HEK293T (cell line): ENCODE measurements around the gene TBX1.

Experiments used
- CTCF ChIA-PET: fragments of 350-600 bp; formaldehyde crosslinking; extraction: SDS; loops from one replicate; lab custom pipeline; 2021; ENCODE audit warnings: antibody characterized with exemption, inconsistent platforms; lab: Yijun Ruan, JAX
- POLR2A ChIA-PET: fragments of 350-600 bp; formaldehyde crosslinking; extraction: SDS; loops from one replicate; lab custom pipeline; 2020; ENCODE audit warnings: antibody characterized with exemption, inconsistent platforms; lab: Yijun Ruan, JAX
- DNase-seq: peaks from one replicate; pipeline ENCODE4 v3.0.0; 2012; ENCODE audit warnings: mixed read lengths; ENCODE audit errors: extremely low spot score
- ARNT ChIP-seq: fragments of 450-650 bp; IDR thresholded peaks from 2 replicates; pipeline ENCODE4 v1.6.1; 2017; ENCODE audit warnings: mild to moderate bottlenecking
- BHLHE40 ChIP-seq: fragments of 450-650 bp; IDR thresholded peaks from 2 replicates; pipeline ENCODE4 v1.6.1; 2016; ENCODE audit warnings: mild to moderate bottlenecking, moderate library complexity, borderline replicate concordance
- CTBP1 ChIP-seq: fragments of 450-650 bp; IDR thresholded peaks from 2 replicates; pipeline ENCODE4 v1.6.1; 2016; ENCODE audit warnings: borderline replicate concordance
- ELF4 ChIP-seq: fragments of 450-650 bp; IDR thresholded peaks from 2 replicates; pipeline ENCODE4 v1.6.1; 2017; ENCODE audit warnings: antibody characterized with exemption
- FOXA1 ChIP-seq: fragments of 450-650 bp; IDR thresholded peaks from 2 replicates; pipeline ENCODE4 v1.6.1; 2016; ENCODE audit warnings: mild to moderate bottlenecking
- FOXK2 ChIP-seq: fragments of 450-650 bp; IDR thresholded peaks from 2 replicates; pipeline ENCODE4 v1.6.1; 2016; ENCODE audit warnings: mild to moderate bottlenecking
- FOXM1 ChIP-seq: fragments of 450-650 bp; IDR thresholded peaks from 2 replicates; pipeline ENCODE4 v1.6.1; 2017; ENCODE audit warnings: mild to moderate bottlenecking, borderline replicate concordance
- HDGF ChIP-seq: fragments of 450-650 bp; IDR thresholded peaks from 2 replicates; pipeline ENCODE4 v1.6.1; 2017; ENCODE audit warnings: antibody characterized with exemption, borderline replicate concordance
- L3MBTL2 ChIP-seq: fragments of 450-650 bp; conservative IDR thresholded peaks from 2 replicates; pipeline ENCODE4 v1.6.1; 2016; ENCODE audit warnings: mild to moderate bottlenecking
- LEF1 ChIP-seq: fragments of 450-650 bp; IDR thresholded peaks from 2 replicates; pipeline ENCODE4 v1.6.1; 2017; ENCODE audit warnings: mild to moderate bottlenecking, borderline replicate concordance
- NFRKB ChIP-seq: fragments of 450-650 bp; IDR thresholded peaks from 2 replicates; pipeline ENCODE4 v1.6.1; 2016; ENCODE audit warnings: mild to moderate bottlenecking, moderate library complexity
- SP1 ChIP-seq: fragments of 450-650 bp; IDR thresholded peaks from 2 replicates; pipeline ENCODE4 v1.6.1; 2017
- SUZ12 ChIP-seq: fragments of 450-650 bp; IDR thresholded peaks from 2 replicates; pipeline ENCODE4 v1.6.1; 2016; ENCODE audit warnings: mild to moderate bottlenecking
- TARDBP ChIP-seq: fragments of 450-650 bp; IDR thresholded peaks from 2 replicates; pipeline ENCODE4 v1.6.1; 2016
- ZNF384 ChIP-seq: fragments of 450-650 bp; IDR thresholded peaks from 2 replicates; pipeline ENCODE4 v1.6.1; 2016
- TF ChIP-seq, protein P1 (sequence below): fragments of 450-650 bp; IDR thresholded peaks from 2 replicates; pipeline ENCODE4 v1.6.1; 2016

Gene TBX1

DNA sequence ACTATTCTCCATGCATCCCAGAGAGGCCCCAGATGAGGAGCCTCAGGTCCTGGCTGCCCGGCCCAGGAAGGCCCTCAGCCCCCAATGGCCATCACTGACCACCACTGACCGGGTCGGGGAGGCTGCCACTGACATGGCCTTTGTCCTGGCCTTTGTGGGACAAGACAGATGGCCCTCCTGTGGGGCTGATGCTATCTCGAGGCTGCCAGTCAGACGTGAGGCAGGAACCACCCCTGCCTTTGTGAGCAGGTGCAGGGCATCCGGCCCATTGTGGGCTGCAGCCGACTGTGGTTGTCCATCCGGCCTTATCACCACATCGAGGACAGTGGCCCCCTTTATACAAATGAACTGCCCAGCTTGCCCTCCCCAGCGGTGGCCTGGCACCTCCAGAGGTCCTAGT lies 31.7 kb upstream of the TBX1 start:
- no peak for DNase-seq
- POLR2A ChIA-PET: no interaction called here
- no peak for TF ChIP-seq NFRKB
- no peak for TF ChIP-seq L3MBTL2
- TF ChIP-seq LEF1: no peak
- TF ChIP-seq FOXK2: no peak
- no peak for TF ChIP-seq ZNF384
- TF ChIP-seq HDGF: no peak
- TF ChIP-seq TARDBP: no peak
- no peak for TF ChIP-seq FOXA1
- TF ChIP-seq SP1: no peak
- TF ChIP-seq CTBP1: no peak
- CTCF ChIA-PET: no interaction called here

DNA sequence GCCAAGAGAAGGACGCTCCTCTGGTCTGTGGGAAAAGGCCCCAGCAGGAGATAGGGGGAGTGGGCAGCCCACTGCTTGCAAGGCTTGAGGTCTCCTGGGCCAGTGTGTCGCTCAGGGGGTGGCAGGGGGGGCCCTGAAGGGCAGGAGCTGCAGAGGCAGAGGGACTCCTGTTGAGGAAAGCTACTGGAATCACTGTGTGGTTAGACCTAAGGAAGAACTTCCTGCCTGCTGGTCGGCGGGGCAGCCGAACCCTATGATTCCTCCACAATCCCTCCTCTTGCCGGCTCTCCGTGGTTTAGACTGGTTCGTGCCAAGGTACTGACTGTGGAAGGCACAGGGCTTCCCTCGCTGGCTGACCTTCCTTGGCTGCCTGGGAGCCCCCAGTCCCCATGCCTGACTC lies 31.1 kb upstream of the TBX1 start:
- ChIA-PET CTCF (interaction anchor here (1.0 to 2.6 kb wide), 5 partner anchors 18 to 283 kb away, joined by 3 to 37 read pairs (median 5); no protein-coding TSS in a partner anchor), POLR2A (interaction anchor here (1.7 kb wide), 1 partner anchor 213 kb away, joined by 5 read pairs; the partner anchor contains the start of genes COMT and TXNRD2)
- TF ChIP-seq FOXM1 (no peak), SUZ12 (no peak)
- no peak for DNase-seq

DNA sequence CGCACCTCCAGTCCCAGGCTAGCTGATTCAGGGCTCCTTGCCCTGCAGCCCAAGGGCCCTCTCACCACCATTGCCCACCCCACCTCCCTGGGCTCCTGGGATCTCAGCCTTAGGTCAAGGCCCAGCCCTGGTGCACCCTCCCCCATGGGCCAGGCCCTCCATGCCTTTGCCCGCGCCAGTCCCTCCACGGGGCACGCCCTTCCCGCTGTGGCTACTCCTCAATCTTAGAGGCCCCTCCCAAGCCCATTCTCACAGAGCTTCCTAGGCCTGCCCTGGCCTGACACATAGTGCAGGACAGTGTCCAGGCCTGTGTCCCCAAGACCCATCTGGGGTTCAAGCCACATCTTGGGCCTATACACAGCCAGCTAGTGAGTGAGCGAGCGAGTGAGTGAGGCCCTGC lies 30.4 kb upstream of the TBX1 start:
- ChIA-PET CTCF (interaction anchor here (0.6 to 2.6 kb wide), 43 partner anchors 9 to 282 kb away, joined by 3 to 37 read pairs (median 4); no protein-coding TSS in a partner anchor), POLR2A (interaction anchor here (0.6 to 1.7 kb wide), 3 partner anchors 175 to 212 kb away, joined by 3 to 5 read pairs (median 3); partner anchors contain the start of genes COMT and TXNRD2)
- TF ChIP-seq HDGF (peak; percentile 43; the same call in 1 of the 2 replicates), SP1 (no peak), FOXM1 (no peak)
- TF ChIP-seq, protein P1, sequence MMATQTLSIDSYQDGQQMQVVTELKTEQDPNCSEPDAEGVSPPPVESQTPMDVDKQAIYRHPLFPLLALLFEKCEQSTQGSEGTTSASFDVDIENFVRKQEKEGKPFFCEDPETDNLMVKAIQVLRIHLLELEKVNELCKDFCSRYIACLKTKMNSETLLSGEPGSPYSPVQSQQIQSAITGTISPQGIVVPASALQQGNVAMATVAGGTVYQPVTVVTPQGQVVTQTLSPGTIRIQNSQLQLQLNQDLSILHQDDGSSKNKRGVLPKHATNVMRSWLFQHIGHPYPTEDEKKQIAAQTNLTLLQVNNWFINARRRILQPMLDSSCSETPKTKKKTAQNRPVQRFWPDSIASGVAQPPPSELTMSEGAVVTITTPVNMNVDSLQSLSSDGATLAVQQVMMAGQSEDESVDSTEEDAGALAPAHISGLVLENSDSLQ: no peak
- no peak for DNase-seq

DNA sequence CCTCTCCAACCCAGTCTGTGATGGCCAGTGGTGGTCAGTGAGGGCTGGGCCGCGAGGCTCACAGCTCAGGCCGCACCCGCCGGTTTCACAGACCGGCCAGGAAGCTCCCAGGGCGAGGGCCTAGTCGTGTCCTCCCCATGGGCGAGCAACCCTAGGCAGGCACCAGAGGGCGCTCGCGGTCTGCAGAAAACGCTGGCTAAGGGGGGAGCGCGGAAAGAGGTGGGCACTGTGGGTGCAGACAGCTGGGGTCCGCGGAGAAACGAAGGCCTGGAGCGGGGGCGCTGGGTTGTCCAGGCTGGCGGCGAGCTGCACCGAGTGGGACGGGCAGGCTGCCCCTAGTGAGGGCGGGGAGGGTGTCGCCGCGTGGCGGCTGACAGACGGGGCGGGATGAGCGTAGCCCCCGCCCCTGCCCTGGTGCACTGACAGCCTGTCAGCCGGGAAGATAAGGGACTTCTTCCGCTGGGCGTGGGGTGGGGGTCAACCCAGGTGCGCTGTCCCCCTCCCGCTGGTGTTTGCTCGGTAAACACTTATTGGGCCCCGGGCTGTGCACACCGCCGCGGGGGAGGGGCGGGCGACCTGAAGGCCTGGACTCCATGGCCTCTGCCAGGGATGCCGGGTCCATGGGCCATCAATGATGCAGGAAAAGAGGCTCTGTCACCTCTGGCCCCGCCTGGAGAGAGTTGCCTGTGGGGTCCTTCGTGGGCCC lies 29.8 kb upstream of the TBX1 start:
- CTCF ChIA-PET: interaction anchor here (0.6 to 2.6 kb wide), 43 partner anchors 9 to 282 kb away, joined by 3 to 37 read pairs (median 4); no protein-coding TSS in a partner anchor
- TF ChIP-seq FOXM1 (peak; percentile 69; the same call in 1 of the 2 replicates), ELF4 (no peak), SP1 (no peak), NFRKB (no peak), CTBP1 (0 out of 2 replicates have a peak, but pooled peaks have one; percentile 15), TARDBP (0 out of 2 replicates have a peak, but pooled peaks have one; percentile 50)
- TF ChIP-seq, protein P1: peak; percentile 89
- POLR2A ChIA-PET: interaction anchor here (0.6 to 1.7 kb wide), 4 partner anchors 125 to 211 kb away, joined by 3 to 5 read pairs (median 3); partner anchors contain the start of genes COMT and TXNRD2
- DNase-seq: peak; percentile 89

DNA sequence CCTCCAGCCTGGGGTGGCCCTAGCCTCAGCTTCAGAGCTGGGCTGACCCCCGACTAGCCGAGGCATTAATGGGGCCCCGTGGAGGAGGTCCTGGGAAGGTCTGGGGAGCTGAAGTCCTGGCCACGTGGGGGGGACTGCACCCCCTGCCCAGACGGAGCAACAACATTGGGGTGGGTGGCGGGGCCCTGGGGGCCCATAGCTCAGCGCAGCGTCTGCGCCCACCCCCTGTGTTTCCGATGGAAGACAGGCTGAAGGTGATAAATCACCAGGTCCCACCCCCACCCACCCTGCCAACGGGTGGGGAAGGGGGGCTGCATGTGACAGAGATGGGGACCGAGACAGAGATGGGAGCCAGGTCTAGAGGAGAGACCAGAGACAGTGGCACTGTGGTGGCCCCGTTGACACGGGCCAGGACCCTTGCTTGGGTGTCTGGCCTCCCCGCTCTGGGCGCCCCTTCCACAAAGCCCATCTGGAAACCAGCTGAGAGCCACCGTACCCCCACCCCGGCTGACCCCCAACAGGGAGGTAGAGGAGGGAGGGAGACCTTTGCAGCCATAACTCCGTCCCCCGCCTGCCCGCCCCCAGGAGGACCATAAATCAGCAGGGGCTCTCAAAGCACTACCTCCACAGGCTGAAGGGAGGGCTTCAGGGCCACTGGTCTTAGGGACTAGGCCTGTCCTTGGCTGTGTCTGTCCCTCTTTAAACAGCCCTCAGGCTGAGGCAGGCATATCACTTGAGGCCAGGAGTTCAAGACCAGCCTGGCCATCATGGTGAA lies 29.0 kb upstream of the TBX1 start:
- ChIA-PET POLR2A (interaction anchor here (0.9 to 1.7 kb wide), 3 partner anchors 124 to 211 kb away, joined by 3 to 5 read pairs (median 3); partner anchors contain the start of genes COMT and TXNRD2), CTCF (interaction anchor here (1.1 to 2.6 kb wide), 14 partner anchors 9 to 238 kb away, joined by 3 to 37 read pairs (median 4); no protein-coding TSS in a partner anchor)
- DNase-seq: no peak
- TF ChIP-seq L3MBTL2: no peak
- TF ChIP-seq FOXM1: no peak
- TF ChIP-seq, protein P1: peak; percentile 42
- no peak for TF ChIP-seq ARNT

DNA sequence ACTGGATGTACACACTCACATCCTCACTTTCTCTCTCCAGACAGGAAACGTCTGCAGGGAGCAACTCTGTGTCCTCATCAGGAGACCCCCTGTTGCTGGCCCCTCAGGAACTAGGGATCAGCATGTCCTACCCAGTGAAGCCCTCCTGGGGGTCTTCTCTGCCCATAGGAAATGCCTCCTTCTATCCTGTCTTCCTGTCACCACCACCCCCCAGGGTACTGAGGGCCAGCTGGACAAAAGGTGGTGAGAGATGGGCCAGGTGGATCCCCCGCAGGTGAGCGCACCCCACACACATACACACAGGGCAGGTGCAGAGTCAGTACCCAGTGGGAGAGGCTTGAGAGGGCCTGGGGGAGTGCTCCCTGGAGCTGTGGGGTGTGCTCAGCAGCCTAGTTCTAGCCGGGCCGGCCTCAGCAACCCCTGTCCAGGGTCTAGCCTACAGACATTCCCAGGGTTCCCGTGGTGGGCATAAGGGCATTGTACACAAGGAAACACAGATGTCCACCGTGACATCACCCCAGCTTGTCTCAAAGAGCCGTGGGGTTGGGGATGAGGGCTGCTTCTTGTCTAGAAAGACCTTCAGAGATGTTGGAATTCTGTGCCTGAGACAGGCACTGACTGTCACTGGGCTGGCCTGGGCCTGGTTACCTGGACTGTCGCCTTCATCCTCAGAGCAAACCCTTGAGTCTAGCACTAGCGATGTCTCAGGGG lies 28.0 kb upstream of the TBX1 start:
- CTCF ChIA-PET: no interaction called here
- DNase-seq: no peak
- POLR2A ChIA-PET: no interaction called here
- TF ChIP-seq FOXK2: no peak
- no peak for TF ChIP-seq ZNF384
- no peak for TF ChIP-seq CTBP1
- TF ChIP-seq NFRKB: no peak
- TF ChIP-seq, protein P1: no peak
- no peak for TF ChIP-seq BHLHE40
- no peak for TF ChIP-seq HDGF
- TF ChIP-seq SP1: no peak
- TF ChIP-seq SUZ12: no peak
- TF ChIP-seq L3MBTL2: no peak
- TF ChIP-seq FOXM1: no peak
- no peak for TF ChIP-seq FOXA1
- no peak for TF ChIP-seq TARDBP
- TF ChIP-seq ELF4: no peak
